OCI-LY3 (cell line): ENCODE results near the gene PATL1.

ENCODE experiments used
- H2AFZ ChIP-seq: fragments of 200-600, 300-600 bp; shearing (Covaris generic); 2 replicates; pipeline ENCODE4 v1.6.0; 2014; ENCODE audit warnings: antibody characterized with exemption, low read depth, low read length
- H3K27ac ChIP-seq: fragments of 200-600, 300-600 bp; sonication (generic); 2 replicates; pipeline ENCODE4 v1.5.1; 2014; ENCODE audit warnings: mild to moderate bottlenecking, low read length, moderate library complexity, mixed read lengths
- H3K27me3 ChIP-seq: fragments of 200-600, 300-600 bp; sonication (generic); 2 replicates; pipeline ENCODE4 v1.6.1; 2014; ENCODE audit warnings: low read depth, low read length, mixed read lengths
- H3K36me3 ChIP-seq: fragments of 200-600, 300-600 bp; sonication (generic); replicated peaks from 2 replicates; pipeline ENCODE3; 2014; ENCODE audit warnings: low read depth, low read length, mixed read lengths
- H3K4me1 ChIP-seq: fragments of 300-600, 200-600 bp; sonication (generic); 2 replicates; pipeline ENCODE4 v1.6.1; 2014; ENCODE audit warnings: low read length, mixed read lengths
- H3K4me2 ChIP-seq: fragments of 200-600, 300-600 bp; sonication (generic); 2 replicates; pipeline ENCODE4 v1.6.1; 2014; ENCODE audit warnings: low read length, mixed read lengths
- H3K4me3 ChIP-seq: fragments of 300-600, 200-600 bp; sonication (generic); 2 replicates; pipeline ENCODE4 v1.5.1; 2014; ENCODE audit warnings: antibody characterized with exemption, mild to moderate bottlenecking, low read length, moderate library complexity
- H3K79me2 ChIP-seq: fragments of 300-600, 200-600 bp; shearing (Covaris generic); 2 replicates; pipeline ENCODE4 v1.6.1; 2014; ENCODE audit warnings: mild to moderate bottlenecking, low read length, mixed read lengths
- H3K9ac ChIP-seq: fragments of 300-600, 200-600 bp; shearing (Covaris generic); 2 replicates; pipeline ENCODE4 v1.6.0; 2014; ENCODE audit warnings: mild to moderate bottlenecking, low read length, moderate library complexity
- H3K9me3 ChIP-seq: fragments of 200-600, 300-600 bp; shearing (Covaris generic); 2 replicates; pipeline ENCODE4 v1.6.1; 2014; ENCODE audit warnings: low read length, mixed read lengths; ENCODE audit not compliant: insufficient read depth
- H4K20me1 ChIP-seq: fragments of 200-600, 300-600 bp; sonication (generic); 2 replicates; pipeline ENCODE4 v1.6.1; 2016; ENCODE audit warnings: low read length, mixed read lengths; ENCODE audit not compliant: insufficient read depth
- CTCF ChIP-seq: fragments of 200-600, 300-600 bp; sonication (generic); IDR thresholded peaks from 2 replicates; pipeline ENCODE4 v1.5.1; 2014; ENCODE audit warnings: antibody characterized with exemption, low read length, low read depth
- EZH2phosphoT487 ChIP-seq: fragments of 200-600 bp; shearing (Covaris generic); IDR thresholded peaks from 2 replicates; pipeline ENCODE4 v1.6.1; 2018; ENCODE audit warnings: antibody characterized with exemption, mixed run types, low read depth

Gene PATL1

GRCh38 chr11:59614277-59615119, 54.3 kb downstream of the PATL1 start:
- Histone ChIP-seq H3K4me3 (peak overlapping the region; percentile 94), H3K27me3 (no peaks in the 10 kb centered on the region), H3K79me2 (peaks cover 54% of the 10 kb centered on the region), H4K20me1 (peaks cover 40% of the 10 kb centered on the region), H3K4me1 (peaks cover 35% of the 10 kb centered on the region), H2AFZ (no peak overlapping the region), H3K9me3 (no peaks in the 10 kb centered on the region), H3K36me3 (peaks cover 21% of the 10 kb centered on the region), H3K4me2 (peak overlapping the region; percentile 98), H3K9ac (peak overlapping the region; percentile 82), H3K27ac (peak overlapping the region; percentile 7; the same call in 1 of the 2 replicates)
- no peak for TF ChIP-seq EZH2phosphoT487
- no peak for TF ChIP-seq CTCF

GRCh38 chr11:59611570-59612565, 57.0 kb downstream of the PATL1 start:
- no peak overlapping the region for H2AFZ ChIP-seq
- H3K9ac ChIP-seq: no peak overlapping the region
- H3K27me3 ChIP-seq: no peaks in the 10 kb centered on the region
- H4K20me1 ChIP-seq: peaks cover 40% of the 10 kb centered on the region
- peaks cover 47% of the 10 kb centered on the region for H3K36me3 ChIP-seq
- H3K4me3 ChIP-seq: no peak overlapping the region
- 0 out of 2 replicates have a peak overlapping the region, but pooled peaks have one; percentile 4 for H3K4me2 ChIP-seq
- no peaks in the 10 kb centered on the region for H3K9me3 ChIP-seq
- no peak overlapping the region for H3K27ac ChIP-seq
- peaks cover 32% of the 10 kb centered on the region for H3K4me1 ChIP-seq
- TF ChIP-seq CTCF (no peak), EZH2phosphoT487 (no peak)
- peaks cover 54% of the 10 kb centered on the region for H3K79me2 ChIP-seq

GRCh38 chr11:59610289-59610688, 58.5 kb downstream of the PATL1 start:
- Histone ChIP-seq H3K36me3 (peaks cover 61% of the 10 kb centered on the region), H3K27me3 (no peaks in the 10 kb centered on the region), H3K4me2 (no peak overlapping the region), H3K9ac (no peak overlapping the region), H3K27ac (no peak overlapping the region), H2AFZ (no peak overlapping the region), H3K4me1 (peaks cover 27% of the 10 kb centered on the region), H3K79me2 (peaks cover 52% of the 10 kb centered on the region), H4K20me1 (peaks cover 40% of the 10 kb centered on the region), H3K4me3 (no peak overlapping the region), H3K9me3 (no peaks in the 10 kb centered on the region)
- no peak for TF ChIP-seq EZH2phosphoT487
- no peak for TF ChIP-seq CTCF
